Thoracic aorta (tissue), 2 donors: ENCODE results near the gene RBMS1. TPM values are rescaled to one million over a fixed set of nuclear protein-coding genes. Genes with fewer than 3 reads are reported as not detected.

Experiments
- ATAC-seq: fragments of 150-250 bp; one replicate; pipeline ENCODE4 v1.8.0; 2017; ENCODE audit warnings: low read depth; ENCODE audit not compliant: insufficient number of reproducible peaks, low FRiP score
- DNase-seq: peaks from one replicate; pipeline ENCODE4 v3.0.0-alpha.2; 2020; ENCODE audit warnings: low spot score
- H3K27ac ChIP-seq, 2 donors: fragments of 200-600 bp; sonication (generic); 1 replicate in 1 of 2; 2 replicates in 1 of 2; pipeline ENCODE4 v1.5.1; 2016; ENCODE audit warnings: mild to moderate bottlenecking in 2 of 2, moderate library complexity in 2 of 2
- H3K27me3 ChIP-seq: fragments of 200-600 bp; sonication (generic); replicated peaks from 2 replicates; pipeline ENCODE4 v1.6.0; 2016; ENCODE audit warnings: mild to moderate bottlenecking; ENCODE audit not compliant: insufficient read depth
- H3K36me3 ChIP-seq: fragments of 200-600 bp; sonication (generic); one replicate; pipeline ENCODE4 v1.5.1; 2016
- H3K4me1 ChIP-seq, 2 donors: fragments of 200-600 bp; sonication (generic); 1 replicate in 1 of 2; 2 replicates in 1 of 2; pipeline versions ENCODE4 v1.5.1 to v1.6.0; 2016; ENCODE audit warnings: low read depth in 2 of 2, mild to moderate bottlenecking in 1 of 2; ENCODE audit not compliant: control insufficient read depth in 1 of 2
- H3K4me3 ChIP-seq: fragments of 200-600 bp; sonication (generic); 2 replicates; pipeline ENCODE4 v1.5.1; 2016; ENCODE audit warnings: mild to moderate bottlenecking
- H3K9me3 ChIP-seq: fragments of 200-600 bp; sonication (generic); 2 replicates; pipeline ENCODE4 v1.5.1; 2016
- total RNA-seq, 2 donors: library from RNA; depleted of rRNA; stranded (reverse); fragments of >200 nt; gene quantifications; one replicate each; pipeline versions ENCODE4 v1.1.0 to v1.2.3, GENCODE V29; 2016
- TF ChIP-seq, protein P1 (sequence below): fragments of 200-600 bp; sonication (generic); IDR thresholded peaks from one replicate; pipeline ENCODE4 v1.5.1; 2019; ENCODE audit warnings: antibody characterized with exemption

Gene RBMS1
- total RNA-seq, 2 donors from 2014 or later: 98.7 to 179 TPM

- H3K36me3 ChIP-seq: no peaks in the 10 kb centered on the region
- H3K4me3 ChIP-seq: no peak overlapping the region
- no peaks in the 10 kb centered on the region for H3K27me3 ChIP-seq
- ATAC-seq: no peak
- H3K4me1 ChIP-seq: peaks cover 20 to 48% of the 10 kb centered on the region in 2 donors
- H3K27ac ChIP-seq: no peak overlapping the region
- H3K9me3 ChIP-seq: no peaks in the 10 kb centered on the region
- TF ChIP-seq, protein P1, sequence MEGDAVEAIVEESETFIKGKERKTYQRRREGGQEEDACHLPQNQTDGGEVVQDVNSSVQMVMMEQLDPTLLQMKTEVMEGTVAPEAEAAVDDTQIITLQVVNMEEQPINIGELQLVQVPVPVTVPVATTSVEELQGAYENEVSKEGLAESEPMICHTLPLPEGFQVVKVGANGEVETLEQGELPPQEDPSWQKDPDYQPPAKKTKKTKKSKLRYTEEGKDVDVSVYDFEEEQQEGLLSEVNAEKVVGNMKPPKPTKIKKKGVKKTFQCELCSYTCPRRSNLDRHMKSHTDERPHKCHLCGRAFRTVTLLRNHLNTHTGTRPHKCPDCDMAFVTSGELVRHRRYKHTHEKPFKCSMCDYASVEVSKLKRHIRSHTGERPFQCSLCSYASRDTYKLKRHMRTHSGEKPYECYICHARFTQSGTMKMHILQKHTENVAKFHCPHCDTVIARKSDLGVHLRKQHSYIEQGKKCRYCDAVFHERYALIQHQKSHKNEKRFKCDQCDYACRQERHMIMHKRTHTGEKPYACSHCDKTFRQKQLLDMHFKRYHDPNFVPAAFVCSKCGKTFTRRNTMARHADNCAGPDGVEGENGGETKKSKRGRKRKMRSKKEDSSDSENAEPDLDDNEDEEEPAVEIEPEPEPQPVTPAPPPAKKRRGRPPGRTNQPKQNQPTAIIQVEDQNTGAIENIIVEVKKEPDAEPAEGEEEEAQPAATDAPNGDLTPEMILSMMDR: no peak
- no peak for DNase-seq
Measured at GRCh38 chr2:160226367-160226766, 267.2 kb downstream of the RBMS1 start.

- no peak overlapping the region for H3K27ac ChIP-seq
- H3K27me3 ChIP-seq: no peaks in the 10 kb centered on the region
Measured at GRCh38 chr2:160225722-160226121, 267.9 kb downstream of the RBMS1 start.

GRCh38 chr2:160224507-160224906, 269.1 kb downstream of the RBMS1 start:
- H3K36me3 ChIP-seq: no peaks in the 10 kb centered on the region
- peaks cover 20 to 42% of the 10 kb centered on the region in 2 donors for H3K4me1 ChIP-seq
- ATAC-seq (no peak), DNase-seq (no peak)
- TF ChIP-seq, protein P1: no peak
- no peaks in the 10 kb centered on the region for H3K27me3 ChIP-seq
- H3K4me3 ChIP-seq: no peak overlapping the region
- H3K27ac ChIP-seq: no peak overlapping the region
- H3K9me3 ChIP-seq: no peaks in the 10 kb centered on the region

More at GRCh38 chr2:160225722-160226121, 267.9 kb downstream of the RBMS1 start:
- peaks cover 20 to 48% of the 10 kb centered on the region in 2 donors for H3K4me1 ChIP-seq
- DNase-seq: no peak
- no peaks in the 10 kb centered on the region for H3K9me3 ChIP-seq
- H3K36me3 ChIP-seq: no peaks in the 10 kb centered on the region
- TF ChIP-seq, protein P1: no peak
- no peak for ATAC-seq
- H3K4me3 ChIP-seq: no peak overlapping the region

DNA sequence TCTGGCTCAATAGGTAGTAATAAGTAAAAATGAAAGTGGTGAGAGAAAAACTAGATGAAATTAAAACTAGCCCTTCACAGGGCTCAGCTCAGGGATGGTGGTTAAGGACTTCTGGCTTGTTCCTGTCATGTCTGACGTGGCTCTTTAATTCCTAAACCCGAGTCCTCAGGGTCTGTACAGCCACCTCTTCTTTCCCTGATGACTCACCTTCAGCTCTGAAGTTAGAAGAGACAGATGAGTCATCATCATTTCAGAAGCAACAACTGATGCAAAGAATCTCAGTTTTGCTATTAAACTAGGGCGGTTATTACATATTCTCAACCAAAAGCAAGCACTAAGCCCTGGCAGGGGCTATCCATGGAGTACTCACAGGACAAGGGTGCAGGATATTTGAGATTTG, 269.5 kb downstream of the RBMS1 start:
- H3K27me3 ChIP-seq: no peaks in the 10 kb centered on the region
- no peaks in the 10 kb centered on the region for H3K9me3 ChIP-seq
- H3K4me3 ChIP-seq: no peak overlapping the region
- peaks cover 17 to 37% of the 10 kb centered on the region in 2 donors for H3K4me1 ChIP-seq
- ATAC-seq: peak; percentile 68
- TF ChIP-seq, protein P1: no peak
- DNase-seq: no peak
- no peak overlapping the region for H3K27ac ChIP-seq
- no peaks in the 10 kb centered on the region for H3K36me3 ChIP-seq

DNA sequence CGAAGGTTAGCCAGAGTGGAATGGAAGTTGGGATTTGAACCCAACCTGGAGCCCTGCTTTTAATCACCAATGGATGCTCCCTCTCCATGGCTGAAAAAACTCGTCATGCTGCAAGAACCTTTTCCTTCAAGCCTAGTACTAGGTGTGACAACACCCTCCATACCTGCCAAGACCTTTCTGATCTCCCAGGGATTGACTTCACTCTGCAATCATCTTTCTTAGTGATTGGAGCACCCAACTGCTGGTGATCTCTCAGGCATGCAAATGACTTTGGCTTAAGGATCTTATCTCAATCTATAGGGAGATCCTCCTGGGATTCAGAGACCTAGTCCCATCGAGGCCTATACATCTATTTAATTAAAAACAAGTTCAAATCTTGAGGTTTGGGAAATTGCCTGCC, 270.0 kb downstream of the RBMS1 start:
- peaks cover 12 to 32% of the 10 kb centered on the region in 2 donors for H3K4me1 ChIP-seq
- H3K36me3 ChIP-seq: no peaks in the 10 kb centered on the region
- DNase-seq (no peak), ATAC-seq (no peak)
- H3K4me3 ChIP-seq: no peak overlapping the region
- no peak overlapping the region for H3K27ac ChIP-seq
- H3K9me3 ChIP-seq: no peaks in the 10 kb centered on the region
- no peaks in the 10 kb centered on the region for H3K27me3 ChIP-seq
- TF ChIP-seq, protein P1: no peak
